GM12874 (cell line): ENCODE measurements around the gene PPHLN1.

Experiments
- TF ChIP-seq, protein P1 (sequence below): IDR thresholded peaks from 2 replicates; pipeline ENCODE4 v1.5.1; 2011; ENCODE audit warnings: low read depth, mild to moderate bottlenecking, control low read depth, low read length, moderate library complexity; ENCODE audit not compliant: insufficient read depth

Gene PPHLN1

DNA sequence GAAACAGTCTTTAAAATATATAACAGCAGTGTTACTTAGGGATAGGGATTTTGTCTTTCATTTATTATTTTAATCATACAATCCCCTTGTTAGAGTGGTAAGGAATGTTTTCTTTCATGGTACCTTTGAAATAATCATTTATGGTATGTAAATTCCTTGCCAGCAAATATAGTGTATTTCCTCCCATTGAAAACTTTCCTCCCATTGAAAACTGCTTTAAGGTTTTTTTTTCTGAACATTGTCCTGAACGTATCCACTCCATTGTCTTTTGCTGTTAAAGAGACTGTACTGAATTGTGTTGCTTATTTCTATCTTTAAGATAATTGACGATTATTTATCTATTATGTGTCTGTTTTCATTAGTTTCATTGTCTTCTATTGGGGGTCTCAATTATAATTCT is 83.5 kb downstream of the PPHLN1 start:
- TF ChIP-seq, protein P1, sequence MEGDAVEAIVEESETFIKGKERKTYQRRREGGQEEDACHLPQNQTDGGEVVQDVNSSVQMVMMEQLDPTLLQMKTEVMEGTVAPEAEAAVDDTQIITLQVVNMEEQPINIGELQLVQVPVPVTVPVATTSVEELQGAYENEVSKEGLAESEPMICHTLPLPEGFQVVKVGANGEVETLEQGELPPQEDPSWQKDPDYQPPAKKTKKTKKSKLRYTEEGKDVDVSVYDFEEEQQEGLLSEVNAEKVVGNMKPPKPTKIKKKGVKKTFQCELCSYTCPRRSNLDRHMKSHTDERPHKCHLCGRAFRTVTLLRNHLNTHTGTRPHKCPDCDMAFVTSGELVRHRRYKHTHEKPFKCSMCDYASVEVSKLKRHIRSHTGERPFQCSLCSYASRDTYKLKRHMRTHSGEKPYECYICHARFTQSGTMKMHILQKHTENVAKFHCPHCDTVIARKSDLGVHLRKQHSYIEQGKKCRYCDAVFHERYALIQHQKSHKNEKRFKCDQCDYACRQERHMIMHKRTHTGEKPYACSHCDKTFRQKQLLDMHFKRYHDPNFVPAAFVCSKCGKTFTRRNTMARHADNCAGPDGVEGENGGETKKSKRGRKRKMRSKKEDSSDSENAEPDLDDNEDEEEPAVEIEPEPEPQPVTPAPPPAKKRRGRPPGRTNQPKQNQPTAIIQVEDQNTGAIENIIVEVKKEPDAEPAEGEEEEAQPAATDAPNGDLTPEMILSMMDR: no peak

DNA sequence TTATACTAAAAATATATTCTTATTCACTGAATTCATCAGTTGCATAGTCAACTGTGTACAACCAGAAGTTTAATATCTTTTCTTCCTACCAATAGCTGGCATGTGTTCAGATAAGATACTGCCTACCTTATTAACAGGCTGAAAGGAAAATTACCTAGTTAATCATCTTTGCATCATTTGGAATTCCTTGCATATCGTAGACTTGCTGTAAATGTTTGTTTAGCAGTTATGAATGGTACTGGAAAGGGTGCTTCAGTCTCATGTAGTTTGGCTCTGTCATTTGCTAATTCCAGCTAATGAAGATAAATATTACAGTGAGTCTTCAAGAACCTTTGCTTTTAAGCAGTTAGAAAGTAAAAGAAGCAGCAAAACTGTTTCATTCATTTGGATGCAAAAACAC is 84.4 kb downstream of the PPHLN1 start:
- TF ChIP-seq, protein P1: no peak

DNA sequence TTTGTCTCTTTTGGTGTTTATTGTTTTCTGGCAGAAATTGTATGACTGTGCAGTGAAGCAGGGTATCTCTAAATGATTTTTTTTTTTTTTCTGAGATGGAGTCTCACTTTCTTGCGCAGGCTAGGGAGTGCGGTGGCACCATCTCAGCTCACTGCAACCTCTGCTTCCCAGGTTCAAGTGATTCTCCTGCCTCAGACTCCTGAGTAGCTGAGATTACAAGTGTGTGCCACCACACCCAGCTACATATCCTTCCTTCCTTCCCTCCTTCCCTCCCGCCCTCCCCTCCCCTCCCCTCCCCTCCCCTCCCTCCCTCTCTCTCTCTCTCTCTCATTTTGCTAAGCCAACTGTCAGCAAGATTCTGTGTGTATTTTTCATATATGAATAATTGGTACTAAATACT is 94.4 kb downstream of the PPHLN1 start:
- TF ChIP-seq, protein P1: no peak

DNA sequence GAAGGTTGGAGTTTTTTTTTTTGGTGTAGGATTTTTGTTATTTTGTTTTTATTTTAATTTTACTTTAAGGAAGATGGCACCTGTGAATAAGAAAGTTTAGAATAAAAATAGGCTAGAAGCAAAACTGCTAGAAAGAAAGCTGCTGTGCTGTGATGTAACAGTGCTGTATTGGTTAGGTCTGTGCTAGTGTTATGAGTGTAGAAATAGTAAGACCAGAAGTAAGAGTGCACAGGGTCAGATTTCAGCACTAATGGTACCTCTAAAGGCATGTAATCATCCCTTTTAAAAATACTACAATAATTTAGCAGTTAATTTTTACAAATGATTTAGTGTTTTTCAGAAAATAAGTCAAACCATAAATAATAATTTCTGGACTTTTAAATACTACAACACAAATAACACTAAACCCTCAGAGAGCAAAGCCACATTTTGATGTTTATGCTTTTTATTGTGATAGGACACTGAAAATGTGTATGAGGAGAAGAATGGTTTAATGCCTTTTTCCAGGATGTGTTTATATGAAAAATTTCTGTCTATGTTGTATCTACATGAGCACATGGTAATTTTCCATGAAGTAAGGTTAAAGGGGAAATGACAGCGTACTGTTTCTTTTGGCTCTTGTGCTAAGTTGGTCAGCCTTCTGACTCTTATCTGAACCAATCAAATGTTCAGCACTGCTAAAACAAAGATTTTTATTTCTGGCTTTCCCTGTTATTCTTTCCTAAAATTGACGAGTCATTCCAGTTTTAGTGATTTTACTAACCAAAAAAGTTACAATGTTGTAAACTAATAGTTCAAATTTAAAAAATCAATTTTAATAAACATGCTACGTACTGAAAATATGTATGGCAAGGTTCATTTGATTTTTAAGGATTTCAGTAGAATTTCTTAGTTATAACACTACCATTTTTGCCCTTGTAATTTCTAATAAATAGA is 96.1 kb downstream of the PPHLN1 start:
- TF ChIP-seq, protein P1: no peak

DNA sequence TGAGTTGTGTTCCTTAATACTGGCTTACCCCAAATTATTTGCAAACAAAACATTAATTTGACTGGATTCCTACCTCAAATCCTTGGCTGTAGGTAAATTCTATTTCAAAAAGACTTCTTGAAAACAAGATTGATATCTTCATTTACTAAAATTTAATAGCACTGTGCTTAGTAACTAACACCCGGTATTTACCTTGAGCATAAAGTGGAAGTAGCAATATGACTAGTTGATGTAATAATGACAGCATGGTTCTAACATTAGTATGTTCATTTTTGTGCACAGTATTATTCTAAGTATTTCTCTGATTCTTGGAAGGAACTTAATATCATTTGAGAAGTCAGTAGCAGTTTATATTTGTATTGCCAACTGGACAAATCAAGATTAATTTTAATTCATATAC is 96.8 kb downstream of the PPHLN1 start:
- TF ChIP-seq, protein P1: no peak

DNA sequence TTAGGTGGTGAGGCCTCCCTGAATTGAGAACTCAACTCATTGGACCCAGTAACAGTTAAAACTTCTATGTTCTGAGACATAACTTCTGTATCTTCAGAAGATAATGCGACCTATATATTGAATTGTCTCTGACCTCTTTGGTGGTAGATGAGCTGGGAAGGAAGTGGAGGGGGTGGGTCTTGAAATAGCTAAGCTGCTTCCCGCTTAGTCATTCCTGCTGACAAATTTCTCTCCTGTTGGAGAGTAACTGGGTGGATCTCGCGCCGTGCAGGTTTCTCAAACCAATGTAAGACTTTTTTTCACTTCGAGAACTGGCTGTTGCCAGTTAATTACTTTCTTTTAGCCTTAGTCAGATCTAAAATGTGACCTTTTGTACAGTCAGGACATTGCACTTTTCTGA is 100.8 kb downstream of the PPHLN1 start:
- TF ChIP-seq, protein P1: no peak

DNA sequence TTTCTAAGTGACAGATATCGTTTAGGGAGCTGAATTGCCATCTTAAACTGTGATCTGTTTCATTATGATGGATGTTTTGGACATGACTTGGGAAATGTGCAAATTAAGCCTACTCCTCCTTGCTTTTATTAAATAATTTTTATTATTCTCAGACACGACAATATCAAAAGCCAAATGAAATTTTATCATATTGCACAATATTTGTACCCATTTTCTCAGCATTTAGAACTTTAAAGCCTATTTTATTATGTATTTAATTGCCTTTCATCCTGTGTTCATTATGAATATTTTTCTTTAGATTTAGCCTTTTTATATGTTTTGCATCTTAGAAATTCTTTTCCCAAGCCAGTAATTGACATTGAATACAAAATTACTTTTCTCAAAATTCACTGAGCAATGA is 102.9 kb downstream of the PPHLN1 start:
- TF ChIP-seq, protein P1: no peak
